ENCODE measurements around the gene GDF2. TPM values are rescaled to one million over a fixed set of nuclear protein-coding genes. Genes with fewer than 3 reads are reported as not detected.
A peak's percentile ranks its signal among the peaks of the same experiment; 100 is the strongest.

The GDF2 gene
- total RNA-seq, 1 donor from 2014 or later: 0.21 TPM

- Histone ChIP-seq H3K4me3 (no peak overlapping the region), H3K27me3 (no peaks in the 10 kb centered on the region), H3K4me1 (no peaks in the 10 kb centered on the region), H3K9me3 (no peaks in the 10 kb centered on the region), H3K27ac (no peak overlapping the region), H3K36me3 (no peaks in the 10 kb centered on the region)
- intact Hi-C loops (cut with DNase I): no loop called here
- DNase-seq (ENCODE audit: low spot score in 2 of 2): no peak
- TF ChIP-seq CTCF (IDR thresholded peaks at IDR 0.05): no peak
These were observed 34.5 kb downstream of the GDF2 start for GRCh38 chr10:47356708-47357107.

- no peaks in the 10 kb centered on the region for H3K36me3 ChIP-seq
- intact Hi-C loops (cut with DNase I): no loop called here
These were observed 34.9 kb downstream of the GDF2 start for GRCh38 chr10:47357131-47357582.

GRCh38 chr10:47357911-47358310 is 35.7 kb downstream of the GDF2 start:
- no peaks in the 10 kb centered on the region for H3K36me3 ChIP-seq
- no peaks in the 10 kb centered on the region for H3K27me3 ChIP-seq
- DNase-seq (ENCODE audit: low spot score in 2 of 2): peak in 1 of 2 donors; percentile 39
- TF ChIP-seq CTCF (IDR thresholded peaks at IDR 0.05): no peak
- no peaks in the 10 kb centered on the region for H3K4me1 ChIP-seq
- no peak overlapping the region for H3K4me3 ChIP-seq
- H3K9me3 ChIP-seq: no peaks in the 10 kb centered on the region
- no peak overlapping the region for H3K27ac ChIP-seq
- intact Hi-C loops (cut with DNase I): no loop called here

More at GRCh38 chr10:47357131-47357582, 34.9 kb downstream of the GDF2 start:
- no peaks in the 10 kb centered on the region for H3K9me3 ChIP-seq
- H3K4me3 ChIP-seq: no peak overlapping the region
- TF ChIP-seq CTCF (IDR thresholded peaks at IDR 0.05): no peak
- no peaks in the 10 kb centered on the region for H3K4me1 ChIP-seq
- no peaks in the 10 kb centered on the region for H3K27me3 ChIP-seq
- H3K27ac ChIP-seq: no peak overlapping the region
- no peak for DNase-seq (ENCODE audit: low spot score in 2 of 2)

- H3K27ac ChIP-seq: no peak overlapping the region
- DNase-seq (ENCODE audit: low spot score in 2 of 2): no peak
- H3K4me1 ChIP-seq: no peaks in the 10 kb centered on the region
- H3K36me3 ChIP-seq: no peaks in the 10 kb centered on the region
- no peaks in the 10 kb centered on the region for H3K27me3 ChIP-seq
- H3K4me3 ChIP-seq: no peak overlapping the region
- H3K9me3 ChIP-seq: no peaks in the 10 kb centered on the region
- intact Hi-C loops (cut with DNase I): no loop called here
- no peak for TF ChIP-seq CTCF (IDR thresholded peaks at IDR 0.05)
These were observed 36.2 kb downstream of the GDF2 start for GRCh38 chr10:47358457-47358856.

GRCh38 chr10:47359101-47359500 is 36.8 kb downstream of the GDF2 start:
- no peak for TF ChIP-seq CTCF (IDR thresholded peaks at IDR 0.05)
- no peaks in the 10 kb centered on the region for H3K36me3 ChIP-seq
- no peaks in the 10 kb centered on the region for H3K27me3 ChIP-seq
- no peaks in the 10 kb centered on the region for H3K9me3 ChIP-seq
- H3K4me3 ChIP-seq: no peak overlapping the region
- H3K27ac ChIP-seq: no peak overlapping the region
- no peak for DNase-seq (ENCODE audit: low spot score in 2 of 2)
- intact Hi-C loops (cut with DNase I): no loop called here
- no peaks in the 10 kb centered on the region for H3K4me1 ChIP-seq

All from ascending aorta (tissue), 2 donors.